ENCODE results near the gene THAP8. TPM values are rescaled to one million over a fixed set of nuclear protein-coding genes. Genes with fewer than 3 reads are reported as not detected.

Gene THAP8
- total and polyA plus RNA-seq, 2 of the 8 experiments (the other 6 are each of a cell fraction or from before 2014, with no cell fraction given), result 6.0 to 11.1 TPM

DNA sequence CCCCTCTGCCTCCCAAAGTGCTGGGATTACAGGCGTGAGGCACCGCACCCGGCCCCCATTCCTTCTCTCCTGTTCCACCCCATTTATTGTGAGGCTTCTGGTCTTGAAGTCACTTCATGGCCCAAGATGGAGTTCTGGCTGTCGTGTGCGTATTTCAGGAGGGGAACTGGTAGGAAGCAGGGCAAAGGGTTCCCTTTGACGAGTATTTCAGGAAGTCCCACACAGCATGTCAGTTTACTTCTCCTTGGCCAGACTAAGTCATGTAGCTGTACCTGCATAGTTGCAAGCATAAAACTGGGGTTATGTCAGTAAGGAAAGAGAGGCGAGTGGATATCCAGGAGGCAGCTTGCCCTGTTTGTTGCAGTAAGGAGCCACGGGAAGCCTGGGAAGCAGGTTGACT lies 10.7 kb upstream of the THAP8 start (continued):
- no peak for TF ChIP-seq CTBP2 (IDR thresholded peaks at IDR 0.05; ENCODE audit: borderline replicate concordance, insufficient read depth, insufficient read length, low read length)
- no peak for TF ChIP-seq SP4 (IDR thresholded peaks at IDR 0.05; ENCODE audit: low read length)
- TF ChIP-seq CBX8 (IDR thresholded peaks at IDR 0.05; ENCODE audit: borderline replicate concordance, low read depth, low read length), result no peak
- no peak for TF ChIP-seq SIN3A (conservative IDR thresholded peaks at IDR 0.05 in 1 of 2, IDR thresholded peaks at IDR 0.05 in 1 of 2; ENCODE audit: low read depth in 1 of 2, low read length in 2 of 2)
- TF ChIP-seq, protein P1, sequence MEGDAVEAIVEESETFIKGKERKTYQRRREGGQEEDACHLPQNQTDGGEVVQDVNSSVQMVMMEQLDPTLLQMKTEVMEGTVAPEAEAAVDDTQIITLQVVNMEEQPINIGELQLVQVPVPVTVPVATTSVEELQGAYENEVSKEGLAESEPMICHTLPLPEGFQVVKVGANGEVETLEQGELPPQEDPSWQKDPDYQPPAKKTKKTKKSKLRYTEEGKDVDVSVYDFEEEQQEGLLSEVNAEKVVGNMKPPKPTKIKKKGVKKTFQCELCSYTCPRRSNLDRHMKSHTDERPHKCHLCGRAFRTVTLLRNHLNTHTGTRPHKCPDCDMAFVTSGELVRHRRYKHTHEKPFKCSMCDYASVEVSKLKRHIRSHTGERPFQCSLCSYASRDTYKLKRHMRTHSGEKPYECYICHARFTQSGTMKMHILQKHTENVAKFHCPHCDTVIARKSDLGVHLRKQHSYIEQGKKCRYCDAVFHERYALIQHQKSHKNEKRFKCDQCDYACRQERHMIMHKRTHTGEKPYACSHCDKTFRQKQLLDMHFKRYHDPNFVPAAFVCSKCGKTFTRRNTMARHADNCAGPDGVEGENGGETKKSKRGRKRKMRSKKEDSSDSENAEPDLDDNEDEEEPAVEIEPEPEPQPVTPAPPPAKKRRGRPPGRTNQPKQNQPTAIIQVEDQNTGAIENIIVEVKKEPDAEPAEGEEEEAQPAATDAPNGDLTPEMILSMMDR (IDR thresholded peaks at IDR 0.05; ENCODE audit: control extremely low read depth in 1 of 3, insufficient read depth in 1 of 3, low read depth in 1 of 3, low read length in 3 of 3), result no peak

Data from H1 (cell line).